GM23338 (cell line): ENCODE results near the gene CACNA1B. TPM values are rescaled to one million over a fixed set of nuclear protein-coding genes. Genes with fewer than 3 reads are reported as not detected.

Source experiments
- ATAC-seq: fragments of 200-7000 bp; cut with Tn5 transposase; 3 replicates; pipeline ENCODE4 v1.9.1; 2020
- DNase-seq: peaks from one replicate; pipeline ENCODE4 v3.0.0-alpha.2; 2015; ENCODE audit warnings: low spot score
- H2AFZ ChIP-seq: fragments of 200-600 bp; sonication (generic); 2 replicates; pipeline ENCODE4 v1.8.0; 2016; ENCODE audit warnings: antibody characterized with exemption, mild to moderate bottlenecking, moderate library complexity
- H3F3A ChIP-seq: fragments of 200-600 bp; sonication (generic); replicated peaks from 2 replicates; pipeline ENCODE4 v1.8.0; 2017; ENCODE audit warnings: antibody characterized with exemption, mixed run types, low read depth
- H3K27ac ChIP-seq: fragments of 200-600 bp; sonication (generic); 2 replicates; pipeline ENCODE4 v1.6.1; 2016; ENCODE audit warnings: low read depth
- H3K27me3 ChIP-seq: fragments of 200-600 bp; sonication (generic); 2 replicates; pipeline ENCODE4 v1.8.0; 2016; ENCODE audit warnings: mild to moderate bottlenecking, mixed run types, moderate library complexity; ENCODE audit not compliant: insufficient read depth
- H3K36me3 ChIP-seq: fragments of 200-600 bp; sonication (generic); 2 replicates; pipeline ENCODE4 v1.8.0; 2016; ENCODE audit warnings: mild to moderate bottlenecking; ENCODE audit not compliant: insufficient read depth
- H3K4me1 ChIP-seq: fragments of 200-600 bp; sonication (generic); 2 replicates; pipeline ENCODE4 v1.8.0; 2016; ENCODE audit warnings: mild to moderate bottlenecking, moderate library complexity; ENCODE audit not compliant: insufficient read depth
- H3K4me2 ChIP-seq: fragments of 200-600 bp; sonication (generic); 2 replicates; pipeline ENCODE4 v1.7.1; 2017; ENCODE audit warnings: mixed run types
- H3K4me3 ChIP-seq: fragments of 200-600 bp; sonication (generic); 2 replicates; pipeline ENCODE4 v1.6.1; 2016; ENCODE audit warnings: mixed run types
- H3K79me2 ChIP-seq: fragments of 200-600 bp; sonication (generic); replicated peaks from 2 replicates; pipeline ENCODE4 v1.8.0; 2017; ENCODE audit warnings: mild to moderate bottlenecking; ENCODE audit not compliant: insufficient read depth
- H3K9me2 ChIP-seq: fragments of 200-600 bp; sonication (generic); 2 replicates; pipeline ENCODE4 v1.8.0; 2017; ENCODE audit not compliant: insufficient read depth
- H4K20me1 ChIP-seq: fragments of 200-600 bp; sonication (generic); replicated peaks from 2 replicates; pipeline ENCODE4 v1.8.0; 2017; ENCODE audit warnings: mild to moderate bottlenecking; ENCODE audit not compliant: insufficient read depth
- H3K27ac Mint-ChIP-seq: 2 replicates; pipeline ENCODE4 v1.8.0; 2020; ENCODE audit warnings: inconsistent platforms, mild to moderate bottlenecking, moderate library complexity, mixed read lengths
- H3K27me3 Mint-ChIP-seq: 3 replicates; pipeline ENCODE4 v1.8.0; 2022; ENCODE audit warnings: low read depth, mild to moderate bottlenecking, moderate library complexity, mixed read lengths, inconsistent platforms; ENCODE audit not compliant: insufficient read depth, poor library complexity
- H3K36me3 Mint-ChIP-seq: 3 replicates; pipeline ENCODE4 v1.8.0; 2021; ENCODE audit warnings: low read depth, mild to moderate bottlenecking, inconsistent platforms, moderate library complexity, mixed read lengths
- H3K4me1 Mint-ChIP-seq: 3 replicates; pipeline ENCODE4 v1.8.0; 2020; ENCODE audit warnings: mild to moderate bottlenecking, inconsistent platforms, mixed read lengths
- H3K4me3 Mint-ChIP-seq: 3 replicates; pipeline ENCODE4 v1.8.0; 2021; ENCODE audit warnings: moderate library complexity, mild to moderate bottlenecking, inconsistent platforms, mixed read lengths
- H3K9me3 Mint-ChIP-seq: 3 replicates; pipeline ENCODE4 v1.8.0; 2020; ENCODE audit warnings: moderate library complexity, mild to moderate bottlenecking, inconsistent platforms, mixed read lengths
- CREB1 ChIP-seq: fragments of 250-450 bp; sonication (Bioruptor Pico); IDR thresholded peaks from 2 replicates; pipeline ENCODE4 v1.5.0; 2020; ENCODE audit warnings: low read depth, mild to moderate bottlenecking, moderate library complexity
- EZH2 ChIP-seq: fragments of 200-600 bp; sonication (generic); IDR thresholded peaks from one replicate; pipeline ENCODE4 v1.8.0; 2017; ENCODE audit warnings: antibody characterized with exemption, mild to moderate bottlenecking, low read depth; ENCODE audit not compliant: unreplicated experiment
- EZH2phosphoT487 ChIP-seq: fragments of 200-600 bp; sonication (generic); IDR thresholded peaks from one replicate; pipeline ENCODE4 v1.8.1; 2018; ENCODE audit warnings: antibody characterized with exemption; ENCODE audit not compliant: unreplicated experiment
- POLR2AphosphoS5 ChIP-seq: IDR thresholded peaks from 2 replicates; pipeline ENCODE4 v1.6.1; 2016; ENCODE audit warnings: antibody characterized with exemption, low read depth
- STAT1 ChIP-seq: IDR thresholded peaks from one replicate; pipeline ENCODE4 v1.6.1; 2016; ENCODE audit warnings: antibody characterized with exemption; ENCODE audit not compliant: unreplicated experiment
- ZNF114 ChIP-seq: fragments of 250-450 bp; sonication (Bioruptor Pico); IDR thresholded peaks from 2 replicates; pipeline ENCODE4 v1.5.0; 2020; ENCODE audit warnings: mild to moderate bottlenecking, moderate library complexity
- ZNF331 ChIP-seq: fragments of 250-450 bp; sonication (Bioruptor Pico); IDR thresholded peaks from 2 replicates; pipeline ENCODE4 v1.5.0; 2020; ENCODE audit warnings: low read depth, mild to moderate bottlenecking, moderate library complexity
- polyA plus RNA-seq: library from polyadenylated mRNA; unstranded; fragments of >200 nt; fragmentation: Nextera tagmentation; extraction: Ambion mirVana; gene quantifications from 2 replicates; pipeline ENCODE4 v1.2.1, GENCODE V29; 2016
- total RNA-seq: library from RNA; depleted of rRNA; stranded (reverse); fragments of >200 nt; shearing (Covaris generic); gene quantifications from 2 replicates; pipeline ENCODE4 v1.2.3, GENCODE V29; 2014
- TF ChIP-seq, protein P1 (sequence below), 2 experiments: fragments of 200-600 bp in 1 of 2; sonication (generic) in 1 of 2; conservative IDR thresholded peaks; 2 replicates each; pipeline versions ENCODE4 v1.5.1 to v1.6.1; 2016 to 2017; ENCODE audit warnings: antibody characterized with exemption in 2 of 2, low read depth in 2 of 2, mild to moderate bottlenecking in 2 of 2, moderate library complexity in 1 of 2
- TF ChIP-seq, protein P2 (sequence below): IDR thresholded peaks from one replicate; pipeline ENCODE4 v1.6.1; 2018; ENCODE audit warnings: antibody characterized with exemption; ENCODE audit not compliant: unreplicated experiment
- TF ChIP-seq, protein P3 (sequence below): IDR thresholded peaks from 2 replicates; pipeline ENCODE4 v1.6.1; 2016; ENCODE audit warnings: antibody characterized with exemption
- TF ChIP-seq, protein P4 (sequence below): fragments of 250-450 bp; sonication (Bioruptor Pico); IDR thresholded peaks from 2 replicates; pipeline ENCODE4 v1.5.0; 2020; ENCODE audit warnings: mild to moderate bottlenecking, moderate library complexity

The CACNA1B gene
- total and polyA plus RNA-seq, 2 experiments from 2014 or later: 1.1 to 10.4 TPM

DNA sequence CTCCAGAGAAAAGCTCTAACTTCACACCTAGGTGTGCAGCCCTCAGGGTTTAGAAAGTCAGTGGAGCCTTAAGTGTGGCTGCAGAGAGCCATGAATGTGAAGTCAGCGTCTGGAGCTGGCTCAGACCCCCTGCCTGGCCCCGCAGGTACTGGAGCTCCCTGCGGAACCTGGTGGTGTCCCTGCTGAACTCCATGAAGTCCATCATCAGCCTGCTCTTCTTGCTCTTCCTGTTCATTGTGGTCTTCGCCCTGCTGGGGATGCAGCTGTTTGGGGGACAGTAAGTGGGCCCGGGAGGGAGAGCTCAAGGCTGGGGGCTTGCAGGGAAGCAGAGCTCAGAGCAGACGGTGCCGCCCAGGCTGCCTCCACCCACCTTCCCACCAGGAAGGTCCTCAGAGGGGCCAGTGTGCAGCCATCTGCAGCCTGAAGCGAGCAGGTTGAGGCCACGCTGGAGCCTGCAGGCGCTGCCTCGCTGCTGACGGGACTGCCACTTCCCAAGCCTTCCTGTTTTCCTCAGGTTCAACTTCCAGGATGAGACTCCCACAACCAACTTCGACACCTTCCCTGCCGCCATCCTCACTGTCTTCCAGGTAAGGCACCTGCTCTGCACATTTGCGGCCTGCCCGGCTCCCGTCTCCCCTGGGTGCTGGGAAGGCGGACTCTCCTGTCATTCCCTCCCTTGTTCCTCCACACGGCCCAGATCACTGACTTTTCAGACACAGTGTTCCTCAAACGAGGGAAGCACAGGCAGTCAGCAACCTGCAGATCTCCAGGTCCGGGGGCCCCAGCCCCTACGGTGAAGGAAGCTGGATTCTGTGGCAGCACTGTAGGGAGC is 108.9 kb downstream of the CACNA1B start:
- H3K9me2 ChIP-seq: no peaks in the 10 kb centered on the region; the same call in 1 of the 2 replicates
- no peak overlapping the region for H3K4me2 ChIP-seq
- TF ChIP-seq, protein P1, sequence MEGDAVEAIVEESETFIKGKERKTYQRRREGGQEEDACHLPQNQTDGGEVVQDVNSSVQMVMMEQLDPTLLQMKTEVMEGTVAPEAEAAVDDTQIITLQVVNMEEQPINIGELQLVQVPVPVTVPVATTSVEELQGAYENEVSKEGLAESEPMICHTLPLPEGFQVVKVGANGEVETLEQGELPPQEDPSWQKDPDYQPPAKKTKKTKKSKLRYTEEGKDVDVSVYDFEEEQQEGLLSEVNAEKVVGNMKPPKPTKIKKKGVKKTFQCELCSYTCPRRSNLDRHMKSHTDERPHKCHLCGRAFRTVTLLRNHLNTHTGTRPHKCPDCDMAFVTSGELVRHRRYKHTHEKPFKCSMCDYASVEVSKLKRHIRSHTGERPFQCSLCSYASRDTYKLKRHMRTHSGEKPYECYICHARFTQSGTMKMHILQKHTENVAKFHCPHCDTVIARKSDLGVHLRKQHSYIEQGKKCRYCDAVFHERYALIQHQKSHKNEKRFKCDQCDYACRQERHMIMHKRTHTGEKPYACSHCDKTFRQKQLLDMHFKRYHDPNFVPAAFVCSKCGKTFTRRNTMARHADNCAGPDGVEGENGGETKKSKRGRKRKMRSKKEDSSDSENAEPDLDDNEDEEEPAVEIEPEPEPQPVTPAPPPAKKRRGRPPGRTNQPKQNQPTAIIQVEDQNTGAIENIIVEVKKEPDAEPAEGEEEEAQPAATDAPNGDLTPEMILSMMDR (conservative IDR thresholded peaks at IDR 0.05; ENCODE audit: low read depth in 2 of 2): no peak
- TF ChIP-seq, protein P2, sequence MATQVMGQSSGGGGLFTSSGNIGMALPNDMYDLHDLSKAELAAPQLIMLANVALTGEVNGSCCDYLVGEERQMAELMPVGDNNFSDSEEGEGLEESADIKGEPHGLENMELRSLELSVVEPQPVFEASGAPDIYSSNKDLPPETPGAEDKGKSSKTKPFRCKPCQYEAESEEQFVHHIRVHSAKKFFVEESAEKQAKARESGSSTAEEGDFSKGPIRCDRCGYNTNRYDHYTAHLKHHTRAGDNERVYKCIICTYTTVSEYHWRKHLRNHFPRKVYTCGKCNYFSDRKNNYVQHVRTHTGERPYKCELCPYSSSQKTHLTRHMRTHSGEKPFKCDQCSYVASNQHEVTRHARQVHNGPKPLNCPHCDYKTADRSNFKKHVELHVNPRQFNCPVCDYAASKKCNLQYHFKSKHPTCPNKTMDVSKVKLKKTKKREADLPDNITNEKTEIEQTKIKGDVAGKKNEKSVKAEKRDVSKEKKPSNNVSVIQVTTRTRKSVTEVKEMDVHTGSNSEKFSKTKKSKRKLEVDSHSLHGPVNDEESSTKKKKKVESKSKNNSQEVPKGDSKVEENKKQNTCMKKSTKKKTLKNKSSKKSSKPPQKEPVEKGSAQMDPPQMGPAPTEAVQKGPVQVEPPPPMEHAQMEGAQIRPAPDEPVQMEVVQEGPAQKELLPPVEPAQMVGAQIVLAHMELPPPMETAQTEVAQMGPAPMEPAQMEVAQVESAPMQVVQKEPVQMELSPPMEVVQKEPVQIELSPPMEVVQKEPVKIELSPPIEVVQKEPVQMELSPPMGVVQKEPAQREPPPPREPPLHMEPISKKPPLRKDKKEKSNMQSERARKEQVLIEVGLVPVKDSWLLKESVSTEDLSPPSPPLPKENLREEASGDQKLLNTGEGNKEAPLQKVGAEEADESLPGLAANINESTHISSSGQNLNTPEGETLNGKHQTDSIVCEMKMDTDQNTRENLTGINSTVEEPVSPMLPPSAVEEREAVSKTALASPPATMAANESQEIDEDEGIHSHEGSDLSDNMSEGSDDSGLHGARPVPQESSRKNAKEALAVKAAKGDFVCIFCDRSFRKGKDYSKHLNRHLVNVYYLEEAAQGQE: no peak
- TF ChIP-seq EZH2 (no peak), EZH2phosphoT487 (no peak), ZNF114 (CRISPR knock-in tag) (no peak), ZNF331 (CRISPR knock-in tag) (no peak), STAT1 (no peak), CREB1 (CRISPR knock-in tag) (no peak), POLR2AphosphoS5 (no peak)
- TF ChIP-seq, protein P3, sequence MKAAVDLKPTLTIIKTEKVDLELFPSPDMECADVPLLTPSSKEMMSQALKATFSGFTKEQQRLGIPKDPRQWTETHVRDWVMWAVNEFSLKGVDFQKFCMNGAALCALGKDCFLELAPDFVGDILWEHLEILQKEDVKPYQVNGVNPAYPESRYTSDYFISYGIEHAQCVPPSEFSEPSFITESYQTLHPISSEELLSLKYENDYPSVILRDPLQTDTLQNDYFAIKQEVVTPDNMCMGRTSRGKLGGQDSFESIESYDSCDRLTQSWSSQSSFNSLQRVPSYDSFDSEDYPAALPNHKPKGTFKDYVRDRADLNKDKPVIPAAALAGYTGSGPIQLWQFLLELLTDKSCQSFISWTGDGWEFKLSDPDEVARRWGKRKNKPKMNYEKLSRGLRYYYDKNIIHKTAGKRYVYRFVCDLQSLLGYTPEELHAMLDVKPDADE: no peak
- TF ChIP-seq, protein P4, sequence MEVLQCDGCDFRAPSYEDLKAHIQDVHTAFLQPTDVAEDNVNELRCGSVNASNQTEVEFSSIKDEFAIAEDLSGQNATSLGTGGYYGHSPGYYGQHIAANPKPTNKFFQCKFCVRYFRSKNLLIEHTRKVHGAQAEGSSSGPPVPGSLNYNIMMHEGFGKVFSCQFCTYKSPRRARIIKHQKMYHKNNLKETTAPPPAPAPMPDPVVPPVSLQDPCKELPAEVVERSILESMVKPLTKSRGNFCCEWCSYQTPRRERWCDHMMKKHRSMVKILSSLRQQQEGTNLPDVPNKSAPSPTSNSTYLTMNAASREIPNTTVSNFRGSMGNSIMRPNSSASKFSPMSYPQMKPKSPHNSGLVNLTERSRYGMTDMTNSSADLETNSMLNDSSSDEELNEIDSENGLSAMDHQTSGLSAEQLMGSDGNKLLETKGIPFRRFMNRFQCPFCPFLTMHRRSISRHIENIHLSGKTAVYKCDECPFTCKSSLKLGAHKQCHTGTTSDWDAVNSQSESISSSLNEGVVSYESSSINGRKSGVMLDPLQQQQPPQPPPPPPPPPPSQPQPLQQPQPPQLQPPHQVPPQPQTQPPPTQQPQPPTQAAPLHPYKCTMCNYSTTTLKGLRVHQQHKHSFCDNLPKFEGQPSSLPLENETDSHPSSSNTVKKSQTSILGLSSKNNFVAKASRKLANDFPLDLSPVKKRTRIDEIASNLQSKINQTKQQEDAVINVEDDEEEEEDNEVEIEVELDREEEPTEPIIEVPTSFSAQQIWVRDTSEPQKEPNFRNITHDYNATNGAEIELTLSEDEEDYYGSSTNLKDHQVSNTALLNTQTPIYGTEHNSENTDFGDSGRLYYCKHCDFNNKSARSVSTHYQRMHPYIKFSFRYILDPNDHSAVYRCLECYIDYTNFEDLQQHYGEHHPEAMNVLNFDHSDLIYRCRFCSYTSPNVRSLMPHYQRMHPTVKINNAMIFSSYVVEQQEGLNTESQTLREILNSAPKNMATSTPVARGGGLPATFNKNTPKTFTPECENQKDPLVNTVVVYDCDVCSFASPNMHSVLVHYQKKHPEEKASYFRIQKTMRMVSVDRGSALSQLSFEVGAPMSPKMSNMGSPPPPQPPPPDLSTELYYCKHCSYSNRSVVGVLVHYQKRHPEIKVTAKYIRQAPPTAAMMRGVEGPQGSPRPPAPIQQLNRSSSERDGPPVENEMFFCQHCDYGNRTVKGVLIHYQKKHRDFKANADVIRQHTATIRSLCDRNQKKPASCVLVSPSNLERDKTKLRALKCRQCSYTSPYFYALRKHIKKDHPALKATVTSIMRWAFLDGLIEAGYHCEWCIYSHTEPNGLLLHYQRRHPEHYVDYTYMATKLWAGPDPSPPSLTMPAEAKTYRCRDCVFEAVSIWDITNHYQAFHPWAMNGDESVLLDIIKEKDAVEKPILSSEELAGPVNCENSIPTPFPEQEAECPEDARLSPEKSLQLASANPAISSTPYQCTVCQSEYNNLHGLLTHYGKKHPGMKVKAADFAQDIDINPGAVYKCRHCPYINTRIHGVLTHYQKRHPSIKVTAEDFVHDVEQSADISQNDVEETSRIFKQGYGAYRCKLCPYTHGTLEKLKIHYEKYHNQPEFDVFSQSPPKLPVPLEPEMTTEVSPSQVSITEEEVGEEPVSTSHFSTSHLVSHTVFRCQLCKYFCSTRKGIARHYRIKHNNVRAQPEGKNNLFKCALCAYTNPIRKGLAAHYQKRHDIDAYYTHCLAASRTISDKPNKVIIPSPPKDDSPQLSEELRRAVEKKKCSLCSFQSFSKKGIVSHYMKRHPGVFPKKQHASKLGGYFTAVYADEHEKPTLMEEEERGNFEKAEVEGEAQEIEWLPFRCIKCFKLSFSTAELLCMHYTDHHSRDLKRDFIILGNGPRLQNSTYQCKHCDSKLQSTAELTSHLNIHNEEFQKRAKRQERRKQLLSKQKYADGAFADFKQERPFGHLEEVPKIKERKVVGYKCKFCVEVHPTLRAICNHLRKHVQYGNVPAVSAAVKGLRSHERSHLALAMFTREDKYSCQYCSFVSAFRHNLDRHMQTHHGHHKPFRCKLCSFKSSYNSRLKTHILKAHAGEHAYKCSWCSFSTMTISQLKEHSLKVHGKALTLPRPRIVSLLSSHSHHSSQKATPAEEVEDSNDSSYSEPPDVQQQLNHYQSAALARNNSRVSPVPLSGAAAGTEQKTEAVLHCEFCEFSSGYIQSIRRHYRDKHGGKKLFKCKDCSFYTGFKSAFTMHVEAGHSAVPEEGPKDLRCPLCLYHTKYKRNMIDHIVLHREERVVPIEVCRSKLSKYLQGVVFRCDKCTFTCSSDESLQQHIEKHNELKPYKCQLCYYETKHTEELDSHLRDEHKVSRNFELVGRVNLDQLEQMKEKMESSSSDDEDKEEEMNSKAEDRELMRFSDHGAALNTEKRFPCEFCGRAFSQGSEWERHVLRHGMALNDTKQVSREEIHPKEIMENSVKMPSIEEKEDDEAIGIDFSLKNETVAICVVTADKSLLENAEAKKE: no peak
- ATAC-seq (no peak), DNase-seq (no peak)
- Mint-ChIP-seq H3K9me3 (peaks cover 50% of the 10 kb centered on the region), H3K4me1 (no peaks in the 10 kb centered on the region; the same call in 2 of the 3 replicates), H3K4me3 (no peak overlapping the region), H3K36me3 (peaks cover 88% of the 10 kb centered on the region), H3K27me3 (peaks cover 16% of the 10 kb centered on the region), H3K27ac (no peak overlapping the region)
- H3F3A ChIP-seq: no peaks in the 10 kb centered on the region
- no peak overlapping the region for H3K27ac ChIP-seq
- no peaks in the 10 kb centered on the region for H3K4me1 ChIP-seq
- H3K27me3 ChIP-seq: no peaks in the 10 kb centered on the region
- H2AFZ ChIP-seq: no peak overlapping the region
- no peak overlapping the region for H3K4me3 ChIP-seq
- no peaks in the 10 kb centered on the region for H3K79me2 ChIP-seq
- H3K36me3 ChIP-seq: peaks cover 5% of the 10 kb centered on the region; the same call in 1 of the 2 replicates
- no peaks in the 10 kb centered on the region for H4K20me1 ChIP-seq
